K562 (cell line): ENCODE data around the gene NXN.

Experiments used
- CC2D1A ChIP-seq: fragments of 450-650 bp; IDR thresholded peaks from 2 replicates; pipeline ENCODE4 v1.6.1; 2017; ENCODE audit warnings: mild to moderate bottlenecking
- CTCF ChIP-seq, 3 experiments: IDR thresholded peaks in 2 of 3; conservative IDR thresholded peaks in 1 of 3; 2 replicates each; pipeline ENCODE4 v1.5.1; 2011 to 2012; ENCODE audit warnings: low read length in 3 of 3, mild to moderate bottlenecking in 3 of 3, control low read depth in 2 of 3, improper control_type of control experiment in 1 of 3, inconsistent platforms in 1 of 3, low read depth in 1 of 3, mixed read lengths in 1 of 3, moderate library complexity in 1 of 3; ENCODE audit not compliant: insufficient read depth in 2 of 3
- FOXJ2 ChIP-seq: fragments of 200-800 bp; sonication (Bioruptor generic); IDR thresholded peaks from 2 replicates; pipeline ENCODE4 v1.6.1; 2016; ENCODE audit warnings: missing genetic modification characterization, missing compliant biosample characterization
- JUND ChIP-seq, 2 experiments: IDR thresholded peaks; 2 replicates in 1 of 2; 3 replicates in 1 of 2; pipeline ENCODE4 v1.6.1; 2011; ENCODE audit warnings: borderline replicate concordance in 2 of 2, low read depth in 2 of 2, low read length in 2 of 2, improper control_type of control experiment in 1 of 2, missing biosample characterization in 1 of 2, missing genetic modification characterization in 1 of 2, missing genetic modification reagents in 1 of 2
- RAD51 ChIP-seq: fragments of 450-650 bp; IDR thresholded peaks from 2 replicates; pipeline ENCODE4 v1.7.1; 2016; ENCODE audit warnings: low read depth, mild to moderate bottlenecking, borderline replicate concordance
- ZKSCAN3 ChIP-seq: fragments of 250-450 bp; sonication (Bioruptor Pico); IDR thresholded peaks from 2 replicates; pipeline ENCODE4 v1.4.0; 2020
- TF ChIP-seq, protein P1 (sequence below): sonication (generic); formaldehyde crosslinking; IDR thresholded peaks from 2 replicates; pipeline ENCODE4 v1.8.0; 2022; ENCODE audit warnings: missing genetic modification reagents, mild to moderate bottlenecking, borderline replicate concordance

GRCh38 chr17:917391-917811 is 62.2 kb downstream of the NXN start:
- TF ChIP-seq FOXJ2 (tag) = no peak
- no peak for TF ChIP-seq JUND (IDR thresholded peaks at IDR 0.05; ENCODE audit: borderline replicate concordance, low read depth, low read length)
- no peak for TF ChIP-seq JUND (tag; IDR thresholded peaks at IDR 0.05; ENCODE audit: borderline replicate concordance, low read depth, low read length)
- no peak for TF ChIP-seq ZKSCAN3 (CRISPR knock-in tag)
- no peak for TF ChIP-seq CC2D1A
- TF ChIP-seq CTCF (IDR thresholded peaks at IDR 0.05 in 2 of 3, conservative IDR thresholded peaks at IDR 0.05 in 1 of 3; ENCODE audit: insufficient read depth in 2 of 3, low read depth in 1 of 3, low read length in 3 of 3) = no peak
- TF ChIP-seq, protein P1, sequence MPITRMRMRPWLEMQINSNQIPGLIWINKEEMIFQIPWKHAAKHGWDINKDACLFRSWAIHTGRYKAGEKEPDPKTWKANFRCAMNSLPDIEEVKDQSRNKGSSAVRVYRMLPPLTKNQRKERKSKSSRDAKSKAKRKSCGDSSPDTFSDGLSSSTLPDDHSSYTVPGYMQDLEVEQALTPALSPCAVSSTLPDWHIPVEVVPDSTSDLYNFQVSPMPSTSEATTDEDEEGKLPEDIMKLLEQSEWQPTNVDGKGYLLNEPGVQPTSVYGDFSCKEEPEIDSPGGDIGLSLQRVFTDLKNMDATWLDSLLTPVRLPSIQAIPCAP = no peak
- no peak for TF ChIP-seq RAD51
